B cell (primary cell): Measurements from ENCODE around the gene TMEM37. TPM values are rescaled to one million over a fixed set of nuclear protein-coding genes. Genes with fewer than 3 reads are reported as not detected.

ENCODE experiments used
- ATAC-seq: fragments of 200-7000 bp; cut with Tn5 transposase; one replicate; pipeline ENCODE4 v1.10.0; 2021; ENCODE audit warnings: low read depth, mild to moderate bottlenecking, moderate number of reproducible peaks, moderate library complexity
- CTCF ChIA-PET: fragments of 350-600 bp; sonication (Branson Sonifier 250); formaldehyde crosslinking; loops from one replicate; lab custom pipeline; 2021; ENCODE audit warnings: antibody characterized with exemption, inconsistent platforms; lab: Charles Lee
- POLR2A ChIA-PET: fragments of 350-600 bp; sonication (Branson Sonifier 250); formaldehyde crosslinking; loops from one replicate; lab custom pipeline; 2021; ENCODE audit warnings: antibody characterized with exemption; lab: Charles Lee
- DNase-seq: peaks from one replicate; pipeline ENCODE4 v3.0.0; 2013
- H2AFZ ChIP-seq: 2 replicates; pipeline ENCODE4 v1.6.1; 2012; ENCODE audit warnings: mild to moderate bottlenecking, low read depth, low read length; ENCODE audit not compliant: insufficient read depth, poor library complexity, severe bottlenecking
- H3K27ac ChIP-seq, 2 donors: 1 replicate in 1 of 2; 2 replicates in 1 of 2; pipeline ENCODE4 v1.5.1; 2012 to 2013; ENCODE audit warnings: low read length in 2 of 2, mild to moderate bottlenecking in 2 of 2, moderate library complexity in 1 of 2
- H3K27me3 ChIP-seq, 4 experiments: fragments of 200-600 bp in 1 of 4; sonication (generic) in 1 of 4; replicated peaks in 1 of 4; 1 replicate in 2 of 4; 2 replicates in 2 of 4; pipeline versions ENCODE4 v1.6.1 to v1.7.0; 2013 to 2016; ENCODE audit warnings: low read length in 3 of 4, mild to moderate bottlenecking in 2 of 4, mixed read lengths in 1 of 4, moderate library complexity in 1 of 4; ENCODE audit not compliant: insufficient read depth in 4 of 4, control insufficient read depth in 3 of 4; ENCODE audit errors: control extremely low read depth in 1 of 4
- H3K36me3 ChIP-seq, 2 experiments: replicated peaks in 1 of 2; 1 replicate in 1 of 2; 2 replicates in 1 of 2; pipeline versions ENCODE4 v1.6.1 to v1.7.1; 2013; ENCODE audit warnings: low read length in 1 of 2; ENCODE audit not compliant: insufficient read depth in 2 of 2, control insufficient read depth in 1 of 2; ENCODE audit errors: control extremely low read depth in 1 of 2, extremely low read depth in 1 of 2
- H3K4me1 ChIP-seq, 2 donors: fragments of 200-600 bp in 1 of 2; sonication (generic) in 1 of 2; 1 replicate in 1 of 2; 2 replicates in 1 of 2; pipeline versions ENCODE4 v1.5.1 to v1.6.1; 2013 to 2017; ENCODE audit warnings: low read length in 2 of 2; ENCODE audit not compliant: control insufficient read depth in 2 of 2, insufficient read depth in 2 of 2
- H3K4me2 ChIP-seq: replicated peaks from 2 replicates; pipeline ENCODE3; 2012; ENCODE audit warnings: mild to moderate bottlenecking, low read depth, low read length; ENCODE audit not compliant: poor library complexity, severe bottlenecking
- H3K4me3 ChIP-seq, 5 experiments: fragments of 200-600 bp in 1 of 5; sonication (generic) in 1 of 5; 1 replicate in 3 of 5; 2 replicates in 2 of 5; pipeline versions ENCODE4 v1.5.1 to v1.7.0; 2011 to 2016; ENCODE audit warnings: low read length in 4 of 5, mild to moderate bottlenecking in 4 of 5, low read depth in 2 of 5, control low read depth in 1 of 5, moderate library complexity in 1 of 5; ENCODE audit not compliant: insufficient read depth in 1 of 5; ENCODE audit errors: control extremely low read depth in 1 of 5, extremely low read depth in 1 of 5
- H3K79me2 ChIP-seq: fragments of 200-600 bp; sonication (generic); one replicate; pipeline ENCODE4 v1.6.0; 2016; ENCODE audit warnings: low read length; ENCODE audit not compliant: control insufficient read depth, insufficient read depth
- H3K9ac ChIP-seq: fragments of 200-600 bp; sonication (generic); 2 replicates; pipeline ENCODE4 v1.6.1; 2017; ENCODE audit warnings: mild to moderate bottlenecking, low read length, moderate library complexity
- H3K9me3 ChIP-seq, 3 donors: one replicate each; pipeline versions ENCODE4 v1.6.1 to v1.7.1; 2013; ENCODE audit warnings: low read length in 2 of 3; ENCODE audit not compliant: control insufficient read depth in 2 of 3, insufficient read depth in 1 of 3; ENCODE audit errors: control extremely low read depth in 1 of 3
- H4K20me1 ChIP-seq: 2 replicates; pipeline ENCODE4 v1.6.0; 2012; ENCODE audit warnings: mild to moderate bottlenecking, low read length; ENCODE audit not compliant: insufficient read depth, control insufficient read depth, poor library complexity, severe bottlenecking
- H3K27ac Mint-ChIP-seq: one replicate; pipeline ENCODE4 v1.8.0; 2021; ENCODE audit warnings: mixed read lengths
- H3K27me3 Mint-ChIP-seq: one replicate; pipeline ENCODE4 v1.8.0; 2021; ENCODE audit warnings: mixed read lengths
- H3K4me1 Mint-ChIP-seq: one replicate; pipeline ENCODE4 v1.8.0; 2021; ENCODE audit warnings: mixed read lengths
- H3K4me3 Mint-ChIP-seq: one replicate; pipeline ENCODE4 v1.8.0; 2021; ENCODE audit warnings: mixed read lengths
- H3K9me3 Mint-ChIP-seq: one replicate; pipeline ENCODE4 v1.8.0; 2022; ENCODE audit warnings: mixed read lengths; ENCODE audit not compliant: insufficient read depth
- EZH2 ChIP-seq: IDR thresholded peaks from 2 replicates; pipeline ENCODE4 v1.6.1; 2012; ENCODE audit warnings: borderline replicate concordance, low read depth, mild to moderate bottlenecking, moderate library complexity, low read length; ENCODE audit not compliant: insufficient read depth, poor library complexity, severe bottlenecking
- WGBS: methylation state at CpG from one replicate; pipeline ENCODE4 v1.1.5; 2013; ENCODE audit warnings: missing lambda C conversion rate; ENCODE audit not compliant: insufficient coverage; 5-methylcytosine and 5-hydroxymethylcytosine counted together
- intact Hi-C: fragments of 100-400 bp; cut with micrococcal nuclease; formaldehyde crosslinking; loops from one replicate; pipeline ENCODE4 v1.10.0; 2022
- polyA plus RNA-seq: library from polyadenylated mRNA; depleted of rRNA; stranded (reverse); fragments of >200 nt; gene quantifications from 2 replicates; pipeline ENCODE4 v1.2.3, GENCODE V29; 2012
- total RNA-seq, 2 donors: library from RNA; stranded (reverse); fragments of 120-200 nt in 1 of 2; gene quantifications; 1 replicate in 1 of 2; 2 replicates in 1 of 2; pipeline versions ENCODE4 v1.2.3 to v1.2.4, GENCODE V29; 2013 to 2022
- TF ChIP-seq, protein P1 (sequence below): fragments of 200-600 bp; IDR thresholded peaks from one replicate; pipeline ENCODE4 v1.8.0; 2022; ENCODE audit warnings: antibody characterized with exemption, mild to moderate bottlenecking

Gene TMEM37
- total and polyA plus RNA-seq, 2 donors (not counting 1 experiment from before 2014, with no cell fraction given): not detected

DNA sequence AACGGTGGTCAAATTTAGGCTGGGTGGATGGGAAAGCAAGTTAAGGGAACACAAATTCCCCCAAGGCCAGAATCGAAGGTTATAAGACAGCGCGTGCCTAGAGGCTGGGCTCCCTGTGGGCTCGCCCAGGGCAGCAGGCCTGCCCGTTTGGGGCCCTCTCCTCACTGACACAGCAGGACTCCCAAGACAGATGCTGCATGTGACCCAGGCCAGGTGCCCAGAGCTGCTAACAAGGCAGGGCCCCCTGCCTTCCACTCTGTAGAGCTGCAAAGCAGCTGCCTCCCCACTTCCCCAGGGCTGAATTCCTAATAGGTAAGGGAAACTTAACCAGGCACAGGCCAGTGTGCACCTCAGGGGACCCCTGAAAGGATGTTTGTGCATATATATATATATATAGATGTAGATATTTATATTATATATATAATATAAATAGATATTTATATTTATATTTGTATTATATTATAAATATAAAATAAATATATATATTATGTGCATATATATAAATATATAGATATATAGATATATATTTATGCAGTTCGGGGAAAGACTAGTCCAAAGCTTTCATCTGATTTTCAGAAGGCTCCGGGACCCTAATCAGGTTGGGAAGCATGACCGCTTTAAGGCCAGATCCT, 43.7 kb downstream of the TMEM37 start:
- Histone ChIP-seq H3K27ac (no peak overlapping the region), H3K9me3 (no peaks in the 10 kb centered on the region), H3K27me3 (peaks cover 0 to 10% (median 2%) of the 10 kb centered on the region in 4 experiments), H3K4me1 (no peaks in the 10 kb centered on the region), H3K79me2 (no peaks in the 10 kb centered on the region), H3K4me2 (no peak overlapping the region), H3K4me3 (no peak overlapping the region), H2AFZ (no peak overlapping the region), H4K20me1 (no peaks in the 10 kb centered on the region), H3K9ac (no peak overlapping the region), H3K36me3 (no peaks in the 10 kb centered on the region)
- ATAC-seq: no peak
- DNase-seq: no peak
- Mint-ChIP-seq H3K27me3 (peaks cover 21% of the 10 kb centered on the region), H3K9me3 (no peaks in the 10 kb centered on the region), H3K27ac (no peak overlapping the region), H3K4me3 (no peak overlapping the region), H3K4me1 (no peaks in the 10 kb centered on the region)
- POLR2A ChIA-PET: no interaction called here
- TF ChIP-seq EZH2: no peak
- TF ChIP-seq, protein P1, sequence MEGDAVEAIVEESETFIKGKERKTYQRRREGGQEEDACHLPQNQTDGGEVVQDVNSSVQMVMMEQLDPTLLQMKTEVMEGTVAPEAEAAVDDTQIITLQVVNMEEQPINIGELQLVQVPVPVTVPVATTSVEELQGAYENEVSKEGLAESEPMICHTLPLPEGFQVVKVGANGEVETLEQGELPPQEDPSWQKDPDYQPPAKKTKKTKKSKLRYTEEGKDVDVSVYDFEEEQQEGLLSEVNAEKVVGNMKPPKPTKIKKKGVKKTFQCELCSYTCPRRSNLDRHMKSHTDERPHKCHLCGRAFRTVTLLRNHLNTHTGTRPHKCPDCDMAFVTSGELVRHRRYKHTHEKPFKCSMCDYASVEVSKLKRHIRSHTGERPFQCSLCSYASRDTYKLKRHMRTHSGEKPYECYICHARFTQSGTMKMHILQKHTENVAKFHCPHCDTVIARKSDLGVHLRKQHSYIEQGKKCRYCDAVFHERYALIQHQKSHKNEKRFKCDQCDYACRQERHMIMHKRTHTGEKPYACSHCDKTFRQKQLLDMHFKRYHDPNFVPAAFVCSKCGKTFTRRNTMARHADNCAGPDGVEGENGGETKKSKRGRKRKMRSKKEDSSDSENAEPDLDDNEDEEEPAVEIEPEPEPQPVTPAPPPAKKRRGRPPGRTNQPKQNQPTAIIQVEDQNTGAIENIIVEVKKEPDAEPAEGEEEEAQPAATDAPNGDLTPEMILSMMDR: no peak
- WGBS: 96% methylated on average over 8 of the region's 9 CpGs
- CTCF ChIA-PET: interaction anchor here (0.9 to 2.3 kb wide), 7 partner anchors 8 to 593 kb away, joined by 3 to 18 read pairs (median 6); no protein-coding TSS in a partner anchor
- intact Hi-C loops: loop anchor here (5.0 kb wide), 1 partner anchor 253 kb away; the partner anchor contains the start of gene STEAP3

DNA sequence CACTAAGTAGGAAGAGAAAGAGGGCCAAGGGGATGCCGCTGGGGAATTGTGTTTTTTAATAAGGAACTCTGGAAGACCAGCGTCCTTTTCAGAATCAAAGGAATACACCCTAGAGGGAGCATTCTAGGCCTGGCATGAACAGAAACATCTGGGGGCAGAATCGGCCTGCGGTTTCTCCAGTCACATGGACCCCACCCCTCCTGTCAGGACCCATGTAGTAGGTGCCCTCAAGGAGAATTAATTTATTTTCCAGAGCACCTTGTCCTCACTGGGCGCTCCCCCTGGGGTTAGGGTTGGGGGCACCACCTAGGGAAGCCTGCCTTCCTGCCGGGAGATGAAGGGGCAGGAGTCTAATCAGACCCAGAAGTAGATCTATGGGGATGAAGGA, 44.2 kb downstream of the TMEM37 start:
- Histone ChIP-seq H3K9ac (no peak overlapping the region), H4K20me1 (no peaks in the 10 kb centered on the region), H3K27ac (no peak overlapping the region), H3K27me3 (peaks cover 0 to 10% (median 2%) of the 10 kb centered on the region in 4 experiments), H2AFZ (no peak overlapping the region), H3K79me2 (no peaks in the 10 kb centered on the region), H3K4me2 (no peak overlapping the region), H3K4me1 (no peaks in the 10 kb centered on the region), H3K9me3 (no peaks in the 10 kb centered on the region), H3K4me3 (no peak overlapping the region), H3K36me3 (no peaks in the 10 kb centered on the region)
- POLR2A ChIA-PET: no interaction called here
- CTCF ChIA-PET: interaction anchor here (0.6 to 3.3 kb wide), 12 partner anchors 8 to 1254 kb away, joined by 3 to 41 read pairs (median 5); no protein-coding TSS in a partner anchor
- no peak for DNase-seq
- H3K4me3 Mint-ChIP-seq: no peak overlapping the region
- no peak overlapping the region for H3K27ac Mint-ChIP-seq
- H3K4me1 Mint-ChIP-seq: no peaks in the 10 kb centered on the region
- WGBS: 86% methylated on average over 6 of the region's 6 CpGs
- intact Hi-C loops: loop anchor here (5.0 kb wide), 1 partner anchor 254 kb away; the partner anchor contains the start of gene STEAP3
- ATAC-seq: no peak
- H3K27me3 Mint-ChIP-seq: peaks cover 21% of the 10 kb centered on the region
- no peak for TF ChIP-seq EZH2
- TF ChIP-seq, protein P1: no peak
- H3K9me3 Mint-ChIP-seq: no peaks in the 10 kb centered on the region
